ENCODE data around the gene CAMSAP2.
A peak's percentile ranks its signal among the peaks of the same experiment; 100 is the strongest.
"Not testable (repeated sequence)": the region's sequence is repeated elsewhere in the genome, so short reads cannot be mapped to it uniquely, and the experiment has no call there.

CAMSAP2 gene

DNA sequence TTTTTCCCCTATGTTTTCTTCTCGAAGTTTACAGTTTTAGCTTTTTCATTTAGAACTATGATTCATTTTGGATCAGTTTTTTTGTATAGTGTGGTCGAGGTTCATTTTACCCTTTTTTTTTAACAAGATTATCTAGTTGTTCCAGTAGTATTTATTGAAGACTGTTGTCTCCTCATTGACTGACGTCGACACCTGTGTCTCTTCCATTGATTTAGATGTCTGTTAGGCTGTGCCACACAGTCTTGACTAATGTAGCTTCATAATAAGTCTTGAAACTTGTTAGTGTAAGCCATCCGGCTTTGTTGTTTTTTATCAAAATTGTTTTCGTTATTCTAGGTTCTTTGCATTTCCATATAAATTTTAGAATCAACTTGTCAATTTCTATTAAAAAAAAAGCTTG lies 45.2 kb downstream of the CAMSAP2 start:
- DNase-seq, result no peak

DNA sequence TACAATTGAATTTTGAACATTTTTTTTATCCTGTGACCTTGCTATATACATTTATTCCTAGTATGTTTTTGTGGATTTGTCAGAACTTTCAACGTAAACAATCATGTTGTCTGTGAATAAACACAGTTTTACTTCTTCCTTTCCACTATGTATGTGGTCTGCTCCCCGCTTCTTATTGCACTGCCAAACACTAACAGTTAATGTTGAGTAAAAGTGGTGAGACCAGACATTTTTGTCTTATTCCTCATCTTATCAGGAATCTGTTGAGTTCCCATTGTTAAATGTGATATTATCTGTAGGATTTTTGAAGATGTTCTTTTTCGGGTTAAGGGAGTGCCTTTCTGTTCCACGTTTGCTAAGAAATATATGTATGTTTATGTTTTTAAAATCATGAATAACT lies 45.9 kb downstream of the CAMSAP2 start:
- no peak for DNase-seq

DNA sequence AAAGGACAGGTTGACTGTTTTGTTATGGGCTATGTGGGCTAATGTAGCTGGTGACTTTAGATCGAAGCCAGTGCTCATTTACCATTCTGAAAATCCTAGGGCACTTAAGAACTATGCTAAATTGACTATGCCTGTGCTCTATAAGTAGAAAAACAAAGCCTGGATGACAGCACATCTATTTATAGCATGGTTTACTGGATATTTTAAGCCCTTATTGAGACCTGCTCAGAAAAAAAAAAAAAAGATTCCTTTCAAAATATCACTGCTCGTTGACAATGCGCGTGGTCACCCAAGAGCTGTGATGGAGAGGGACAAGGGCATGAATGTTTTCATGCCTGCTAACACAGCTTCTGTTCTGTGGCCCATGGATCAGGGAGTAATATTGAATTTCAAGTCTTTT lies 48.1 kb downstream of the CAMSAP2 start:
- DNase-seq, result no peak

DNA sequence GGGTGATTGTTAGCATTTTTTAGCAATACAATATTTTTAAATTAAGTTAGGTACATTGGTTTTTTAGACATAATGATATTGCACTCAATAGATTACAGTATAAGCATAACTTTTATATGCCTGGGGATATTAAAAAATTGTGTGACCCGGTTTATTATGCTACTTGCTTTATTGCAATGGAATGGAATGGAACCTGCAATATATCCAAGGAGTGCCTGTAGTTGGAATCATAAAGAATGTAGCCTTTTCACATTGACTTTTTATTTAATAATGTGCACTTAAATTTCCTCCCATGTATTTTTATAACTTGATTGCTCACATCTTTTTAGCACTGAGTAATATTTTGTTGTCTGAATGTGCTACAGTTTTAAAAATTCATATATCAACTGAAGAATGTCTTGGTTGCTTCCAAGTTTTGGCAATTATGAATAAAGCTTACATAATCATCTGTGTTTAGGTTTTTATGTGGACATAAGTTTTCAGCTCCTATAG lies 49.2 kb downstream of the CAMSAP2 start:
- DNase-seq, result no peak

DNA sequence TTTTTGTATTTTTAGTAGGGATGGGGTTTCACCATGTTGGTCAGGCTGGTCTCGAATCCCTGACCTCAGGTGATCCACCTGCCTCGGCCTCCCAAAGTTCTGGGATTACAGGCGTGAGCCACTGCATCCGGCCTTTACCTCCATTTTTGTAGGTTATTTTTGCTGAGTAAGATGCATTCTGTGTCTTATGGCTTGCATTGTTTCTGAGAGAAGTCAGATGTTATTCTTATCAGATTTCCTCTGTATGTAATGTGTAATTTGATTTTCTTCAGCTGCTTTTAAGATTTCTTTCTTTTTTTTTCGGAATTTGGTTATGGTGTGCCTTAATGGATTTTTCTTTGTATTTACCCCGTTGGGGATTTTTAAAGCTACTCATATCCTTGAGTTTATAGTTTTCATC lies 52.3 kb downstream of the CAMSAP2 start:
- not testable (repeated sequence) for DNase-seq

DNA sequence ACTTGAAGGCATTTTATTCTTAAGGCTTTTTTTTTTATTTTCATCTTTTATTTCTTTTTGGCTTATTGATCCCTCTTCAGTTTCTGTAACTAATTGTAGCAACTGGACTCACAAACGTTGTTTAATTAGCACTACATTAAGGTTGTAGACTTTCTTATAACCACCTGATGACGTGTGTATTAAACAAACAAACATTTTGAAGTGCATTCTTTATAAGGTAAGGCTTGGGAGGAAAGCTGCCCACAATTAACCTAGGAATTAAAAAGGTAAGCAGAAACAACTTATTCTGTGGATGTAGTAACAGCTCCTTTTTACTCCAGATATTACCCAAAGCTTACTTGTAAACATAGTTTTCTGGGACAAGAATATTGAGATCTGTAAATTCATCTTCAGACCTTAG lies 55.0 kb downstream of the CAMSAP2 start:
- DNase-seq, result no peak

DNA sequence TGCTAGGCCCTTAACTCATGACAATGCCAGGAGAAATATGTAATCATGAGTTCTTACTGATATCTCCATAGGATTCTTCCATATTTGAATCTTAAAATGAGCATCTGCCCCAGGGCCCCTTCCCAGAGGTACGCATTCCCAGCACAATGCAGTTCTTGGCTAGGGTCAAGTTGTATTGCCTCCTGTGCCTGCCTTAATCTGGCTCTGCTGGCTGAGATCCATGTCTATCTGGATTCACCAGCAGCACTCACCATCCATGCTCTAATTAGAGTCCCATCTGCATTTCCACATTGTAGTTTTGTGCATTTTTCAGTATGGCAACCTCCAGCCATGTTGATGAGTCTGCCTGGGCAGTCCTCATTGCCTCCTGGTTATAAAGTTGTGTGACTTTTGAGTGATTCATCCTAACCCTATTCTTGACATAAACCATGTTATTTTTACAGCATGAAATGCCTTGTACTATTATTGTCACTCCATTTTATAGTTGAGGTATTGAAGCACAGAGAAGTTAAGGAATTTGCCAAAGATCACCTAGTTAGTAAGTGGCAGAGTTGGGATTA lies 55.9 kb downstream of the CAMSAP2 start:
- no peak for DNase-seq

DNA sequence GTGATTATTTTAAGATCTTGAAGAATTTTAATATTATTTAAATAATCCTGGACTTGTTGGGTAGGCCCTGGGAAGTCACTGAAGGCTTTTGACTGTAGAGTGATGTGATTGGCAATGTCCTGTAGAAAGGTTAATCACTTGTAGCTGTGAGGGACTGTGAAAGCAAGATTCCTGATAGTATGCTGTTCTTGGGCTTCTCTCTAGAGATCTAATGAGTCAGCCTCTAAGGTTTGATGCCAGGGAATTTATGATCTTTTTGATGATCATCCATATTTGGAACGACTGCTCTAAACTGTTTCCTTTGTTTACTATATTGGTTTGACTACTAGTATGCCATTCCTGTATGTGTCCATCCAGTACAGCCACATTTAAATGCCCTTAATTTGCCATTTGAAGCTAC lies 56.5 kb downstream of the CAMSAP2 start:
- DNase-seq, result no peak

DNA sequence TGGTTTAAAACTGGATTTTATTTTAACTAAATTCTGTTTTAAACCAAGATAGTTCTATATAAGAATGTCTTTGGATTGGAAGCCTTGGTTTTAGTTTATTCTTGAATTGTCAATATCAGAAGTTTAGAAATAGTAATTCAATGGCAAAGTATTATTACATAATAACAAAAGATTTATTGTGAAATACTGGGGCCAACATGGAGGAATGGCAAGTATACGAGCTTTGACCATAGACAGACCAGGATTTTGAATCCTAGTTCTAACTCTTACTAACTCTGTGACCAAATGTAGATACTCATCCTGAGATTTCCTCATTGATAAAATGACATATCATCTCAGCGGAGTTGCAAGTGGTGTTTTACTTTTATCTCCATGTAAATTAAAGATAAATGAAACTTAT lies 63.3 kb downstream of the CAMSAP2 start:
- DNase-seq, result no peak

DNA sequence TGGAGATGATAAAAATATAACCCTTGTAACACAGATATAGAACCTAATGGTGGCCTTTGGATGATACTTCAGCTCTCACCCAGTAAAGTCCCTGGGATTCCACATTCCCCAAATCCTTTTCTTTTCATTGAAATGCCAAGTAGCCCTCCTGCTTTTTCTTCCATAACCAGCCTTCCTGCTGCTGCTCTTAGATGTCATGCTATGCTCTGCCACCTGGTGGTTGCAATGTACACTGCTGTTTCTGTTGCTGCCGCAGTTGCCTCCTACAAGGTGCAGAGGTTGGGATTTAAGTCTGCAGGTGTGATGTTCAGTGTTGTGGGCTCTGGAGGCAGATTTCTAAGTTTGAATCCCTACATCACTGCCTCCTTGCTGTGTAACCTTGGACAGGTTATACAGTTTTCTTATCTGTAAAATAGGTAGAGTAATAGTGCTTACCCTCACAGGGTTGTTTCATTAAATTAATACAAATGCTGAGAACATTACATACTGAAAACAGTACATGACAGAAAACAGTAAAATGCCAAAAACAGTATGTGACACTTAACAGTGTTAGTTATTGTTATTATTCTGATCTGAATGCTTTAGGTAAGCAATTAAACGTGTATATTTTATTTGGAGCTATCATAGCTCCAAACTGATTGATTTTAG lies 64.3 kb downstream of the CAMSAP2 start:
- peak; percentile 46 for DNase-seq

DNA sequence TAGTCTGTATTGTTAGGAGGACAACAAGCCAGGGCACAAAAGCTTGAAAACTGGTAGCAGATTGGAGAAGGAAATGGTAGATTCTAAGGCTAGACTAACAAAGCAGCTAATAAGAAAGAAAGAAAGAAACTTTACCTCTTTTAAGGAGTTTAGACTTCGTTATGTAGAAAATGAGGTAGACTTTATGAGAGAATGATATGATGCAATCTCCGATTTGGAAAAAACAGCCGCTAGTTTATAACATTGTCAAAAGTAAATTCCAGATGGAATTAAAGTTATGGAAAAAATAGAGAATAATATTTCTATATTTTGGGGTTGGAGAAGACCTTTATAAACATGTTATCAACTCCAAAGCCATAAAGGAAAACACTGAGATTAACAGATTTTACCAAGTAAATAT lies 67.0 kb downstream of the CAMSAP2 start:
- no peak for DNase-seq

DNA sequence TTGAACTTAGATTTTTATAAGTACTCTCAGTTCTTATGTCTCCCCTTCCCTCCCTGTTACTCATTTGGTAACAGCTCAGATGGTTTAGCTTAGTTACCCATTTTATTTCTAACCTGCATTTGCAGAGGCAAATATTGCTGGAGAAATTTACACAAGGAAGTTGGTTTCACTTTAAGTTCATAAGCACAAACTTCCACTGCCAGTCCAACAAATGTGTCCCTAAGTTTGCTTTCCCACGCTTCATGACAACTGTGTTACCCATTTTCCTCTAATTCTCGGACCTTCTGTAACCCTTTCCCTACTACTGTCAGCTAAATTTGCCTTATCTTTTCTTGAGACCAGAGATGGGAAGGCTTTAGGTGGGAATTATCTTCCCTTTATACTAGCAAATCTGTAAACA lies 70.2 kb downstream of the CAMSAP2 start:
- DNase-seq, result no peak

DNA sequence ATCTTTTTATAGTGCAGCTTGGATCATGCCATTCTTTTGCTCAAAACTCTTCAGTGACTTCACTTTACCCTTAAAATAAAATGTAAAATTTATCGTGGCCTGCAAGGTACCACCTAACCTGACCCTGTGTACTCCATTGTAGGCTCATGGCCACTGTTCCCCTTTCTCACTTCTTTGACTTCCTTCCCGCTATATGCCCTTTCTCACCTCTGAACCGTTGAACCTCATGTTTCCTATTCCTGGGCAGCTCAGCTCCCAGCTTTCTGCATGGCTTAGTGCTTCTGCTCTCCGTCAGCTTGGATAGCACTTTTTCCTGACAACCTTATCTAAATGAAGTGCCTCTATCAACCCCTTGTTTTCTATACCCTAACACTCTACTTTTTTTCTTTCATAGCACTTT lies 73.0 kb downstream of the CAMSAP2 start:
- no peak for DNase-seq

DNA sequence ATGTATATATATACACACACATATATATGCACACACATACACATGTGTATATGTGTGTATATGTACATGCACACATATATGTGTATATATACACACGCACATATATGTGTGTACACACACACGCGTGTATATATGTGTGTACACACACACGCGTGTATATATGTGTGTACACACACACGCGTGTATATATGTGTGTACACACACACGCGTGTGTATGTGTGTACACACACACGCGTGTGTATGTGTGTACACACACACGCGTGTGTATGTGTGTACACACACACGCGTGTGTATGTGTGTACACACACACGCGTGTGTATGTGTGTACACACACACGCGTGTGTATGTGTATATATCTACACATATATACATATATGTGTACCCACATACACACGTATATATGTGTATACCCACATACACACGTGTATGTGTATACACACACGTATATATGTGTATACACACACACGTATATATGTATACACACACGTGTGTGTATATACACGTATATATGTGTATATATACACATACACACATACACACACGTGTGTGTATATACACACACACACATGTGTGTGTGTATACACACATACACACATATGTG lies 78.0 kb downstream of the CAMSAP2 start:
- DNase-seq, result not testable (repeated sequence)

DNA sequence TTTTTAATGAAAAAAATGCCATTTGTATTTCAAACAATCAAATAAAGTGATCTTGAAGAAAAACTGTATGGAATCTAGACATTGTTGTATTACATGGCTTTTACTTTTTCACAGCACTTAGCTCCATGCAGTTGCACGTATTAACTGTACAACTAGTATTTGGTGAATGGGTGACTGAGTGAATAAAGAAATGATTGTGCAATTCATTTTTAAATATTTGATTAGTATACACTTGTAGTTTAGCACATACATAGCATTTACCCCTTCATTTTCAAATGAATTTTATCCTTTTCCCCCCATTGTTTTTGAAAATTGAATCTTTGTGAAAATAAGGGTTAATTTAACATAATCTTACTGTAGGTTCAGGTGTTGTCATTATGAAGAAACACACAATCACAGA lies 79.6 kb downstream of the CAMSAP2 start:
- DNase-seq, result no peak

DNA sequence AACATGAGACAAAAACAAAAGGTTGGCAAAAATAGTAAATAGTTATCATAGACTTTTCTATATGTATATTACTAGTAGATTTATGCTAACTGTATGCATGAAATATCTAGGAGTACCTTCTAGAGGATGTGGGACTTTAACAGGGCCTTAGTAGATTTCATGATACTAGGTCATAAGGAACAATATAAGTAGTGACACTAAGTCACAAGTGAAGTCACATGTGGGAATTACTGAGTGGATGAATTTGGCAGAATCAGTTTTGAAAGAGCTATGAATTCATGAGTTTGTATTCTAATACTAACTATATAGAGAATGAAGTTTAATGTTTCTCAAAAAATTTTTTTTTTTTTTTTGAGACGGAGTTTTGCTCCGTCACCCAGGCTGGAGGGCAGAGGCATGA lies 81.0 kb downstream of the CAMSAP2 start:
- no peak for DNase-seq

DNA sequence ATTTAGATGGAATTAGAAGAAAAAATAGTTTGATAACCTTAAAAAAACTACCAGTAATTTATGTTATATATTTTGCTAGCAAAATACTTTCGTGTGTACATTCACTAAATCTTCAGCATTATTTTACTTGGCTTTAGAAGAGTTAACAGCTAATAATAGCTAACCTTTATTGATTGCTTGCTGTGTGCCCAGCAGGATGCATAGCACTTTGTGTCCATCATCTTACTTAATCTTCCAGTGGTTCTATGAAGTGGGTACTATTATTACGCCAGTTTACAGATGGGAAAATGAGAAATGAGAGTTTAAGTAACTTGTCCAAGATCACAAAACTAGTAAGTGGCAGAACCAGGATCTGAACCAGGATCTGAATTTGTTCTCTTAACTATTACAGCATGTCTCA lies 92.4 kb downstream of the CAMSAP2 start:
- DNase-seq, result no peak

DNA sequence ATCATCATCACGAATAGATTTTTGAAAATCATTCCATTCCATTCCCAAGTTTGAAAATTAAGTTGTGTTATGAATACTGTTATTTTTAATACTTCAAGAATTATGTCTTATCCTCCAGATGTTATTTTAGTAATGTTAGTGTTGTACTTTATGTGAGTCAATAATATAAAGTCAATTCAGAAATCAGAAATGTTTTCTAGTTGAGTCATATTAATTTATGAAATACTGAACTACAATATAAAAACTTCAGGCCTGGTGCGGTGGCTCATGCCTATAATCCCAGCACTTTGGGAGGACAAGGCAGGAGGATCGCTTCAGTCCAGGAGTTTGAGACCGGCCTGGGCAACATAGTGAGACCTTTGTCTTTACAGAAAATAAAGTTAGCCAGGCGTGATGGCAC lies 95.7 kb downstream of the CAMSAP2 start:
- no peak for DNase-seq

DNA sequence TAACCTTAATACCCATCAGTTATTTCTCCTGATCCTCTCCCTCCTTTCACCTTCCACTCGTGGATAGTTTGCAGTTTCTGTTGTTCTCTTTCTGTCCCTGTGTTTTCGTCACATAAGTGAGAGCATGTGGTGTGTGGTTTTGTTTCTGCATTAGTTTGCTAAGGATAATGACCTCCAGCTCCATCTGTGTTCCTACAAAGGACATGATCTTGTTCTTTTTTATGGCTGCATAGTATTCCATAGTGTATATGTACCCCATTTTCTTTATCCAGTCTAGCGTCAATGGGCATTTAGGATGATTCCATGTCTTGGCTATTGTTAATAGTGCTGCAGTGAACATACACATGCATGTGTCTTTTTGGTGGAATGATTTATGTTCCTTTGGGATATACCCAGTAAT lies 97.5 kb downstream of the CAMSAP2 start:
- no peak for DNase-seq

DNA sequence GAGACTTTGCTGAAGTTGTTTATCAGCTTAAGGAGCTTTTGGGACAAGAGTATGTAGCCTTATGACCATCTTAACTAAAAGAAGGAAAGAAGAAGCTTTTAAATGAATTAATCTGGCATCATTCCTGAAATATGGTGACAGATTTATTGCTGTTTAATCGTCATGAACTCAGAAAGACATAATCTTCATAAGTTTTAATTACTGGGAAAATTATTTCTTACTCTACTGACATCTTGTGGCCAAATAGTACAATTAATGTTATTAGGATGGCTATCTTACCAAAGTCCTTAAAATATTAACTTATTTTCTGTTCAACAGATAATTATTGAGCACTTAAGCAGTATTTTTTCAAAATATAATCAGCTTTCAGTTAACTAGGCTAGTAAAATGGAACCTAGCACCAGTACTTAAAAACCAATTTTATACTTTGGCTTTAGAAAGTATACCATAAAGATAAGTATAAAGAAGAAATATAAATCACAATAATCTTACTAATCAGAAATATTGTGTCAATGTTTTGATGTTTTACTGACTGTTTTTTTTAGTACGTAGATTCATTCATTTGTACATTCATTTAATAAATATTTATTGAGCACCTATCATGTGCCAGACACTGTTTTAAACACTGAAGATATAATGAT lies 99.4 kb downstream of the CAMSAP2 start:
- DNase-seq, result no peak

DNA sequence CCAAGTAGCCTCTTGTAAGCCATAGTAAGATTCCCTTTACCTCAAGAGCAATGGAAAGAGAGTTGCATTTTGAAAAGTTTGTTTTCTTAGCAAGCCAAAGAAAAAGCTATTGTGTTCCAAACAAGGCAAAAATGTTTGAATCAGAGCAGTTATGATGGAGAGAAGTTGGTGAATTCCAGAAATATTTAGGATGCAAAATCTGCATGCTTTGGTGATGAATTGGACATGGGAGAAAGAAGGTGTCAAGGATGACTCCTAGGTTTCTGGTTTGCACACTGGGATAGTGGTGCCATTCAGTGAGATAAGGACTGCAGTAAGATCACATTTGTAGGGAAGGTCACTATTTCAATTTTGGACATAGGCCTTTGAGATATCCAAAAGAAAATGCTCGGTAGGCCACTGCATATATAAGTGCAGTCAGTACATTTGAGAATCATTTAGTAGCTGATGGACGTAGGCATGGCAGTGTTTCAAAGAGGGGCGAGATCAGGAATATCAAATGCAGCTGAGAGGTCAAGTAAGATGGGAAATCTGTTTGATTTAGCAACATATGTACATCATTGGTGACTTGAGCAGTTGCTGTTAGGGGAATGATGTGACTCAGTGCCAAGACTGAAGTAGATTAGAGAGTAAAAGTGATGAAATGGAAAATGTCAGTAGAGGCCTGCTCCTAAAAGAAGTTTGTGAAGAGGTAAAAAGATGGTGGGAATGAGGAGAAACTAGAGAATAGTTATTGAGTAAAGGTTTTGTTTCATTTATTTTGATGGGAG lies 100.2 kb downstream of the CAMSAP2 start:
- no peak for DNase-seq

DNA sequence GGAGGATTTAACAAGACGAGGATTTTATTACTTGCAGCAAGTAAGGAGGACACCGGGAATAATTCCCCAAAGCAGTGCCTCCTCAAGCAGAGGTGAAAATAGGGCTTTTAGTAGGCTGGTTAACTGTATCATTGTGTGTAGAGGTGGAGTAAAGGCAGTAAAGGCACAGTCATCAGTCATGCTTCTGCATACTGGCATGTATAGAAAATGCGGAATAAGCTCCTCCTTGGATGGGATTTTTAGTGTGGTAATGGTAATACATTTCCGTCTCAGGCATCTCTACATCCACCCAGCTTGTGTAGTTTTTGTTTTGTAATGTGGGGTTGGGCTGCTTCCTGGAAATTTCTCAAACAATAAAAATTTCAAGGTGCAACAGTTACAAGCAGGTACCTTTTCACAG lies 106.7 kb downstream of the CAMSAP2 start:
- no peak for DNase-seq

DNA sequence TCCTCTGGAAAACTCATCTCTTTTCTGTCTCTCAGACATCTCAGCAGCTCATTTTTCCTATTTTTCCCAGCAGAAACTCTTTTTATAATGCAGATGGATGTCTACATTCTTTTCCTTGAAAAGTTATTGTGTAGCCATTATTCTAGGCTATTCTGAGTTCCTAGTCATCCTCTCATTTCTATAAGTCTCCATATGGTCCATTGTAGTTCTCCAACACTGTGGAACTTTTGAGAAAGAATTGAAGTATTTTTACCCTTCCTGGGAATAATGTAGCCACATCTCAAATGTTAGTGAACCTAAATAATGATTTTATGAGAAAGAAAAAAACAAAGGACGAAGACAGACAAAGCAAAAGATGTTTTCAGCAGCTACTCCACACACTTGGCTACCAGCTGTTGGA lies 107.7 kb downstream of the CAMSAP2 start:
- no peak for DNase-seq

DNA sequence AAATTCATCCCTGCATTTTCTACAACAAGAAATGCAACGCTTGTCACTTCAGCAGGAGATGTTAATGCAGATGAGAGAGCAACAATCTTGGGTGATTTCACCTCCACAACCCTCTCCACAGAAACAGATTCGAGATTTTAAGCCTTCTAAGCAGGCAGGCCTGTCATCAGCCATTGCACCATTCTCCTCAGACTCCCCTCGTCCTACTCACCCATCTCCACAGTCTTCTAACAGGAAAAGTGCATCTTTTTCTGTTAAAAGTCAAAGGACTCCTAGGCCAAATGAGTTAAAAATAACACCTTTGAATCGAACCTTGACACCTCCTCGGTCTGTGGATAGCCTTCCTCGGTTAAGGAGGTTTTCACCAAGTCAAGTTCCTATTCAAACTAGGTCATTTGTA lies 110.7 kb downstream of the CAMSAP2 start:
- DNase-seq, result no peak

Data from NCI-H526 treated with DMSO at 0.1 percent for 48 hours (cell line).